Upper lobe of right lung (tissue), 1 donor: ENCODE results near the gene STAC. TPM values are rescaled to one million over a fixed set of nuclear protein-coding genes. Genes with fewer than 3 reads are reported as not detected.

Source experiments
- ATAC-seq: fragments of 200-7000 bp; cut with Tn5 transposase; one replicate; pipeline ENCODE4 v1.9.1; 2020; ENCODE audit warnings: mild to moderate bottlenecking, moderate library complexity
- DNase-seq: peaks from one replicate; pipeline ENCODE4 v3.0.0-alpha.2; 2020
- H3K27ac ChIP-seq: fragments of 200-600 bp; one replicate; pipeline ENCODE4 v1.8.0; 2022
- H3K27me3 ChIP-seq: fragments of 200-600 bp; one replicate; pipeline ENCODE4 v1.8.0; 2022; ENCODE audit warnings: mild to moderate bottlenecking
- H3K36me3 ChIP-seq: fragments of 200-600 bp; one replicate; pipeline ENCODE4 v1.8.0; 2022
- H3K4me1 ChIP-seq: fragments of 200-600 bp; one replicate; pipeline ENCODE4 v1.8.0; 2022
- H3K4me3 ChIP-seq: fragments of 200-600 bp; one replicate; pipeline ENCODE4 v1.8.0; 2022; ENCODE audit warnings: mild to moderate bottlenecking
- H3K9me3 ChIP-seq: fragments of 200-600 bp; one replicate; pipeline ENCODE4 v1.8.0; 2022
- intact Hi-C: fragments of 100-400 bp; cut with DNase I; formaldehyde crosslinking; loops from one replicate; pipeline ENCODE4 v1.11.0; 2022
- total RNA-seq: library from RNA; stranded (reverse); fragmentation: NEBNext Ultra II Directional; extraction: Animal tissue kit (Norgen Biotek cat#: 25700); gene quantifications from one replicate; pipeline ENCODE4 v1.2.1, GENCODE V29; 2021
- TF ChIP-seq, protein P1 (sequence below): fragments of 200-600 bp; IDR thresholded peaks from one replicate; pipeline ENCODE4 v1.8.0; 2022; ENCODE audit warnings: antibody characterized with exemption
- donor health status: DM: no; HTN: yes; CAD: no; lungs with severe emphysema.

STAC gene
- total RNA-seq, 1 donor from 2014 or later = 25.3 TPM

DNA sequence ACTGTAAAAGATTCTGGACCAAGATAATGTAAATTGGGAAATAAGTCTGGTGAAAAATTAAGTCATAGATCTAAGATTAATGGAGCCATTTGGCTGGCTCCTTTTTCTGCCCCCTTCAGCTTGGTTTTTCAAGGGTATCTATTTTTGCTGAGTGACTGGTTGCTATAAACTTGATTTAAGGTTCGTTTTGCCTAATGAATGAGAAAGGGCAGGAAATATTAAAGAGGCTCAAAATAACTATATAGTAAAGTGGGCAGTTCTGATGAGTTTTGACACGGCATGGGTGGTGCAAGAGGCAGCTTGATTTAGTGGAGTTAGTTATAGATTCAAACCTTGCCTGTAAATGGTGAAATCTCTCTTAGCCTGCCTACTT is 140.7 kb downstream of the STAC start:
- no peaks in the 10 kb centered on the region for H3K36me3 ChIP-seq
- DNase-seq (no peak), ATAC-seq (no peak)
- intact Hi-C loops = no loop called here
- no peaks in the 10 kb centered on the region for H3K27me3 ChIP-seq
- H3K4me3 ChIP-seq = no peak overlapping the region
- no peaks in the 10 kb centered on the region for H3K4me1 ChIP-seq
- TF ChIP-seq, protein P1, sequence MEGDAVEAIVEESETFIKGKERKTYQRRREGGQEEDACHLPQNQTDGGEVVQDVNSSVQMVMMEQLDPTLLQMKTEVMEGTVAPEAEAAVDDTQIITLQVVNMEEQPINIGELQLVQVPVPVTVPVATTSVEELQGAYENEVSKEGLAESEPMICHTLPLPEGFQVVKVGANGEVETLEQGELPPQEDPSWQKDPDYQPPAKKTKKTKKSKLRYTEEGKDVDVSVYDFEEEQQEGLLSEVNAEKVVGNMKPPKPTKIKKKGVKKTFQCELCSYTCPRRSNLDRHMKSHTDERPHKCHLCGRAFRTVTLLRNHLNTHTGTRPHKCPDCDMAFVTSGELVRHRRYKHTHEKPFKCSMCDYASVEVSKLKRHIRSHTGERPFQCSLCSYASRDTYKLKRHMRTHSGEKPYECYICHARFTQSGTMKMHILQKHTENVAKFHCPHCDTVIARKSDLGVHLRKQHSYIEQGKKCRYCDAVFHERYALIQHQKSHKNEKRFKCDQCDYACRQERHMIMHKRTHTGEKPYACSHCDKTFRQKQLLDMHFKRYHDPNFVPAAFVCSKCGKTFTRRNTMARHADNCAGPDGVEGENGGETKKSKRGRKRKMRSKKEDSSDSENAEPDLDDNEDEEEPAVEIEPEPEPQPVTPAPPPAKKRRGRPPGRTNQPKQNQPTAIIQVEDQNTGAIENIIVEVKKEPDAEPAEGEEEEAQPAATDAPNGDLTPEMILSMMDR = no peak
- no peak overlapping the region for H3K27ac ChIP-seq
- H3K9me3 ChIP-seq = no peaks in the 10 kb centered on the region

DNA sequence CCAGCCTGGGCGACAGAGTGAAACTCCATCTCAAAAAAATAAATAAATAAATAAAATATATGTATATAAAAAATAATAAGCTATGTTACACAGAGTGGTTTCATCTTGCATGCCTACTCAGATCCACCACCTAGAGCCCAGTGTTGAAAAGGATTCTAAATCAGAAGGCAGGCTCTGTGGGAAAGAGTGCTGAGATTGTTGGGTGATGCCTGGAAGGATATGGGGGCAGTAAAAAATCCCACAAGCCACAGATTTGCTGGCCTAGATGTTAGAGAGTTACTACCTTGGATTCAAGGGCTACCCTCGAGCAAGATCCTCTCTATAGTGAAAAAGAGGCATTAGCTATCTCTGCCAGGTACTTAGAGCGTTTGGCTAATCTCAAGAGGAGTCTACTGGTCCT is 144.3 kb downstream of the STAC start:
- H3K9me3 ChIP-seq = no peaks in the 10 kb centered on the region
- no peaks in the 10 kb centered on the region for H3K4me1 ChIP-seq
- H3K27ac ChIP-seq = no peak overlapping the region
- no peaks in the 10 kb centered on the region for H3K36me3 ChIP-seq
- H3K4me3 ChIP-seq = no peak overlapping the region
- TF ChIP-seq, protein P1 = no peak
- ATAC-seq (no peak), DNase-seq (no peak)
- H3K27me3 ChIP-seq = no peaks in the 10 kb centered on the region
- intact Hi-C loops = no loop called here

DNA sequence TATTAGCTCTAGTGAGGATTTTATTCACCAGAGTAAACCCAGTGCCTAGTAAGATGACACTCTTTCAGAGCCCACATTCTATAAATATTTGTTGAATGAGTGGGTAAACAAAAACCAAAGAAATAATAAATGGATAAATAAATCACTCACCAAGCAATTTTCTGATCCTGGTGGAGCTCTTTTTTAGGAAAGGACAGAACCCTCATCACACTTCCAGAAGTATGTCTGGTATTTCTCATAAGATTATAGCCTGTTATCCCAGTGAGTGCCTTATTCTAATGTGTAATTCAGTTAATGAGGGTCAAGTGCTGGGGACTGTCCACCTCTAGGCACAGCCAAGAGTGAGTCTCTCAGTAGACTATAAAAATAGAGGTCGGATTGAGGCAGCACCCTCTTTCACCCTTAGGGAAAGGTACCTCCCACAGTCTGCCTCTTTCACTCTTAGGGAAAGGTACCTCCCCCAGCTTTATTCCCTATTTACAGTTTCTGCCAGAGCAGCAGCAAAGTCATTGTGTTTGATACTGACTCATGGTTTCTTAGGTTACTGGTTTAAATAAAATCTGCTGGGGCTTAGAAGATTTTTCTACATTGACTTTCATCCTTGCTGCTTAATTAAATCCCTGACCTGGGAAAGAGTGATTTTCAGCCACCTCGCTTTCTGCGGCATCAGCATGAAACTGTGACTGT is 145.0 kb downstream of the STAC start:
- ATAC-seq = no peak
- intact Hi-C loops = no loop called here
- H3K36me3 ChIP-seq = no peaks in the 10 kb centered on the region
- no peaks in the 10 kb centered on the region for H3K27me3 ChIP-seq
- TF ChIP-seq, protein P1 = no peak
- no peak overlapping the region for H3K27ac ChIP-seq
- no peaks in the 10 kb centered on the region for H3K9me3 ChIP-seq
- H3K4me3 ChIP-seq = no peak overlapping the region
- no peaks in the 10 kb centered on the region for H3K4me1 ChIP-seq
- no peak for DNase-seq

DNA sequence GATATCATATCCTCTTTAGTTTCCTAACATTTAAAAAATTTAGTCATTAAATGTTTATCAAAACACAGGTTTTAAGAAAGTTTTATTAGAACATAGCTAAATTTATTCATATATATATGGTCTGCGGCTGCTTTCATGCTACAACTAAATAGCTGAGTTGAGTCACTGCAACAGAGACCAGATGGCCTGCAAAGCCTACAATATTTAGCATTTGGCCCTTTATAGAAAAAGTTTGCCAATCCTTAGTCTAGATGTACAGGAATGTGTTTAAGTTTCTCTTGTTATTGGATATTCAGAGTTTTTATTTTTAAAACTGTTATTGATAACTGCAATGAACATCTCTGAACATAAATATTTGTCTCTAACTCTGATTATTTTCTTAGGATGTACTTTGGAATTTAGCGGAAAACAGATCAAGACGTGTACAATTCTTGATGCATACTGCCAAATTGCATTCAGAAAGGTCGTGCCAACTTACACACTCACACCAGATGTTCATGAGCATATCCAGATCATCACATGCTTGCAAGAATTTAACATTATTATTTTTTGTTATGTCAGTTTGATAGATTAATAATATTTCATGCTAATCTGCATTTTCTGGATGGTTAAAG is 157.9 kb downstream of the STAC start:
- H3K27ac ChIP-seq = no peak overlapping the region
- no peaks in the 10 kb centered on the region for H3K27me3 ChIP-seq
- intact Hi-C loops = no loop called here
- ATAC-seq (no peak), DNase-seq (no peak)
- TF ChIP-seq, protein P1 = no peak
- H3K4me3 ChIP-seq = no peak overlapping the region
- H3K9me3 ChIP-seq = no peaks in the 10 kb centered on the region
- H3K4me1 ChIP-seq = peaks cover 5% of the 10 kb centered on the region
- H3K36me3 ChIP-seq = no peaks in the 10 kb centered on the region

DNA sequence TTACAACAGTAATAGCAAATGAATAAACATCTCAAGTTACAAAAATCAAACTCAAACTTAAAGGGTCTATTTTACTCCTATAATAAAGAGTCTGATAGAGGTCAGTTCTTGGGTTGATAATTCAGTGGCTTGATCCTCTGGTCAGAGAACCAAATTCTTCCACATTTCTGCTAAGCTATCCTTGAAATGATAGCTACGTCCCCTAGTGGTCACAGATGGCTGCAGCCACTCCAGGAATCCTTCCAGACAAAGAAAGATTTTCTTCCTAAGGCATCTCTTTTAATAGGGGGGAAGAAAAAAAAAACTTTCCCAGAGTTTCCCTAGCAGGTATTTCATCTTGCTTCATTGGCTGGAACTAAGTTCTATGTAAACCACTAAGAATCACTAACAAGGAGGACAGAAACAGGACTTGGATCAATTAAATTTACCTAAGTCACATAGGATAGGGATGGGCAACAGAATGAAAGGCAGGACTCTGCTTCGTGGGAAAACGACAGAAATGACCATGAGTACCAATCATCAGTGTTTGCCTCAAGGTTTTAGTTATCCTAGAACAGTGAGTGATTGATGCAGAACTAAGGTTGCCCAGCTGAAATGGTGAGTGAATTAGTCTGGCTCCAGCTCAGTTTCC is 160.7 kb downstream of the STAC start:
- H3K36me3 ChIP-seq = no peaks in the 10 kb centered on the region
- no peaks in the 10 kb centered on the region for H3K9me3 ChIP-seq
- peaks cover 5% of the 10 kb centered on the region for H3K4me1 ChIP-seq
- DNase-seq (no peak), ATAC-seq (peak; percentile 59)
- H3K27ac ChIP-seq = no peak overlapping the region
- no peak overlapping the region for H3K4me3 ChIP-seq
- intact Hi-C loops = no loop called here
- no peaks in the 10 kb centered on the region for H3K27me3 ChIP-seq
- TF ChIP-seq, protein P1 = peak; percentile 78
